GM12874 (cell line): ENCODE measurements around the gene AMN1.

Experiments used
- TF ChIP-seq, protein P1 (sequence below): IDR thresholded peaks from 2 replicates; pipeline ENCODE4 v1.5.1; 2011; ENCODE audit warnings: low read depth, mild to moderate bottlenecking, control low read depth, low read length, moderate library complexity; ENCODE audit not compliant: insufficient read depth

The AMN1 gene

DNA sequence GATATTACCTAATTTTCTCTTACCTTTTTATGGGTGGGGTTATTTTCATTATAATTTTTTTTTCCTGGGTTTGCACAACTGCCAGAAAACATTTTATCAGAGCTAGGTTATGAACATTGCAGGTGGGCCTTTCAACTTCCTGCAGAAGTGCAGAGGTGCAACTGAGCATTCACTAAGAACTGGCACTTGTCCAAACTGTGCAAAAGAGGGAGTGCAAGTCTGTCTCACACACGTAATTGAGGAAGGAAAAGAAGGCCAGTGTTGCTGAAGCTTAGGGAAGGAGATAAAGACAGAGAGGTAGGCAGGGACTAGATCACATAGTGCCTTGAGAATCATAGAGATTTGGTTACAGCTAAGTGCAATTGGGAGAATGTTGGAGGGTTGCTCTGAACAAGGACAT, 14.1 kb upstream of the AMN1 start:
- TF ChIP-seq, protein P1, sequence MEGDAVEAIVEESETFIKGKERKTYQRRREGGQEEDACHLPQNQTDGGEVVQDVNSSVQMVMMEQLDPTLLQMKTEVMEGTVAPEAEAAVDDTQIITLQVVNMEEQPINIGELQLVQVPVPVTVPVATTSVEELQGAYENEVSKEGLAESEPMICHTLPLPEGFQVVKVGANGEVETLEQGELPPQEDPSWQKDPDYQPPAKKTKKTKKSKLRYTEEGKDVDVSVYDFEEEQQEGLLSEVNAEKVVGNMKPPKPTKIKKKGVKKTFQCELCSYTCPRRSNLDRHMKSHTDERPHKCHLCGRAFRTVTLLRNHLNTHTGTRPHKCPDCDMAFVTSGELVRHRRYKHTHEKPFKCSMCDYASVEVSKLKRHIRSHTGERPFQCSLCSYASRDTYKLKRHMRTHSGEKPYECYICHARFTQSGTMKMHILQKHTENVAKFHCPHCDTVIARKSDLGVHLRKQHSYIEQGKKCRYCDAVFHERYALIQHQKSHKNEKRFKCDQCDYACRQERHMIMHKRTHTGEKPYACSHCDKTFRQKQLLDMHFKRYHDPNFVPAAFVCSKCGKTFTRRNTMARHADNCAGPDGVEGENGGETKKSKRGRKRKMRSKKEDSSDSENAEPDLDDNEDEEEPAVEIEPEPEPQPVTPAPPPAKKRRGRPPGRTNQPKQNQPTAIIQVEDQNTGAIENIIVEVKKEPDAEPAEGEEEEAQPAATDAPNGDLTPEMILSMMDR: no peak

DNA sequence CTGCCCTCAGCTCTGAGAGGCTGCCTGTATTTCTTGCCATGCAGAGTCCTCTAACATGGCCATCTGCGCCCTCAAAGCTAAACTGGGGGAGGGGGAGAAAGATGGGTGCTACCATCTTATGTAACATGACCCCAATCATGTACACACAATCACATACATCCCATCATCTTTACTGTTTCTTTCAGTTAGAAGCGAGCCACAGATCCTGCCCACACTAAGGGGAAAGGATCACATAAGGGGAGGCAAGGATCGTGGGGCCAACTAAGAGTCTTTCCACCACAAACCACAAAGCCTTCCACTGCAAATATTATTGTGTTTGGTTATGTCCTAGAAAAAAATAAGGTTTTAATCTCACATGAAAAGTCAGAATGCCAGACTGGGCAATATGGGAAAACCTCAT, 11.8 kb upstream of the AMN1 start:
- TF ChIP-seq, protein P1: no peak

DNA sequence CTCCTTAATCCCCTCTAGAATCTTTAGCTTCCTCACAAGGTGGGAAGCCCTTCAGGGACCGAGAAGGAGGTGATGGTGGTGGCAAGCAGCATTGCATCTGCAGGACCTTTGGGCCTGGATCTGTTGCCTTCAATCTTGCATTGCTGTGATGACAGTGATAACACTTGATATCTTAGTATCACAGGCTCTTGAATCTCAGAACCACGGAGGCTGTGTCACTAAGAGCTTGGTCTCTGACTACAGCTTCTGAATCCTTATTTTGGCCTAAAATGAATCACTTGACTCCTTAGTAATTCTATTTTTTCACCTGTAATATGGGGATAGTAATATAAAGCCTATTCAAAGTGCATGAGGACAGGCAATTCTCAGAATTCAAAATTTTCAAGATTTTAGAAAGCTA, 8.9 kb upstream of the AMN1 start:
- TF ChIP-seq, protein P1: no peak

DNA sequence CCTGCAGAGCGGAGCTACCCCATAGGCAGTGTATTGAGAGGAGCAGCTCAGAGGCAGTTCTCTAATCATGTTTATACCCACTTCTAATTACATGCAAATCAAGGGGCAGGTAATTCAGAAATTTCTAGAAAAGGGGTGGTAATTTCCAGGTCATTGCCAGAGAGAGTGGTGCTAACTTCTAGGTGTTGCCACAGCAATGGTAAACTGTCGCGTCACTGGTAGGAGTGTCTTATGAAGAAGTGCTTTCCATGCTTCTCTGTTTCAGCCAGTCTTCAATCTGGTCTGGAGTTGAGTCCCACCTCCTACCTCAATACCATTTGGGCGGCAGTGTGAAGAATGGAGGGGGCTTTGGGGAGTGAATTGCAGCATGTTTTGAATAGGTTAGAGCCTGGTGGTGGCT, 8.5 kb upstream of the AMN1 start:
- TF ChIP-seq, protein P1: no peak

DNA sequence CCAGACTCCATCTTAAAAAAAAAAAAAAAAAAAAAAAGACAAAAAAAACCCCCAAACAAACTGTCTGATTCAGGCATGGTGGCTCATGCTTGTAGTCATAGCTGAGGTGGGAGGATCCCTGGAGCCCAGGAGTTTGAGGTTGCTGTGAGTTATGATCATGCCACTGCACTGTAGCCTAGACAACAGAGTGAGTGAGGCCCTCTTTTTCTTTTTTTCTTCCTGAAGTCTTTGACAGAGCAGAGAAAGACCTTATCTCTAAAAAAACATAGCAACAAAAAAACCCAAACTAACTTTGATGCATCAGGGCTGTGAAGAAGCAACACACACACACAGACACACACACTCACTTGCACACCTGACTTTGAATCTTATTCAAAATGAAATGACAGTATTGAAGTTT, 7.7 kb upstream of the AMN1 start:
- TF ChIP-seq, protein P1: no peak

DNA sequence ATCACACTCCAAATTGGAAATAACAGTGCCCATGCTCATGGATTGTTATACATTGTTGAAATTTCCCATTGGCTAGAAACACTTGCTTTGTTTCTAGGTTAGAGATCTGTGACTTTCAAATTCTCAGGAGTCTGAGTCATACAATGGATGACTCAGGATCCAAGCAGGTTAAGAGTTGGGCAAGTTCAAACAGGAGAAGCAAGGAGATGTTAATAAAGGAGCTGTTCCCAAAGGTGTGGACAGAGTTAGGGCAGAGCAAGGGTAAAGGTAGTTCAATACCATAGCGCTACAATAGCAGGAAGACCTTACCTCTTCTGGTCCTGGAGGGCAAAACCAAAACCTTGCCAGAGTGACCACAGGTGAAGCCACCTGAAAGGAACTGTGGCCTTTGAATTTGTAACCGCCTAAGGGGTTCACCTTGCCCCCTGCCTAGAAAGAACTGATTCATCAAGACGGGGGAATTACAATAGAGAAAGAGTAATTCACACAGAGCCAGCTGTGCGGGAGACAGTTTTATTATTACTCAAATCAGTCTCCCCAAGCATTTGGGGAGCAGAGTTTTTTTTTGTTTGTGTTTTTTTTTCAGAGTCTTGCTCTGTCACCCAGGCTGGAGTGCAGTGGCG, 4.2 kb upstream of the AMN1 start:
- TF ChIP-seq, protein P1: no peak

DNA sequence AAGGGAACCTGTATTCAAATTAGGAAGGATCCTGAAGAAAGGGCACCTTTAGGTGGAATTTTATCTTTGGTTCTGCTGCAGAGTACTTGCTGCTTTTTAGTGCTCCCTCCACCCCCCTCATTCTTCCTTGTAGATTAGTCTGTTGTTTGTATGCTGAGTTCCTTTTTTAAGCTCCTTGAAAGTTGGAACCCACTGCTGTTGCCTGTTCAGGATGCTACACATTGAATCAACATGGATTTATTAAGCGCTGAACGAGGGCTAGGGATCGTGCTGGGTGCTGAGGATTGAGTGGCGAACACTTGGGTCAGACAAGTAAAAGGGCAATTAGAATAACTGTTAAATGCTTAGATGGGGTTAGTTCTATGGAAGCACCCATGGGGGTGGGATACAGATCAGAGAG, 884 bp upstream of the AMN1 start:
- TF ChIP-seq, protein P1: no peak
